Measurements from ENCODE around the gene UNC5C.

Gene UNC5C

GRCh38 chr4:95265814-95266740, 282.7 kb downstream of the UNC5C start:
- DNase-seq (ENCODE audit: low read depth) = no peak

GRCh38 chr4:95264843-95265242, 283.9 kb downstream of the UNC5C start:
- no peak for DNase-seq (ENCODE audit: low read depth)

GRCh38 chr4:95263960-95264359, 284.8 kb downstream of the UNC5C start:
- no peak for DNase-seq (ENCODE audit: low read depth)

GRCh38 chr4:95263391-95263790, 285.4 kb downstream of the UNC5C start:
- no peak for DNase-seq (ENCODE audit: low read depth)

GRCh38 chr4:95256108-95256835, 292.5 kb downstream of the UNC5C start:
- no peak for DNase-seq (ENCODE audit: low read depth)

- DNase-seq (ENCODE audit: low read depth) = no peak
These were observed 293.2 kb downstream of the UNC5C start for GRCh38 chr4:95255396-95256107.

GRCh38 chr4:95251568-95251967, 297.2 kb downstream of the UNC5C start:
- DNase-seq (ENCODE audit: low read depth) = no peak

GRCh38 chr4:95250544-95251137, 298.1 kb downstream of the UNC5C start:
- no peak for DNase-seq (ENCODE audit: low read depth)

- no peak for DNase-seq (ENCODE audit: low read depth)
These were observed 299.2 kb downstream of the UNC5C start for GRCh38 chr4:95249426-95250021.

- no peak for DNase-seq (ENCODE audit: low read depth)
These were observed 299.9 kb downstream of the UNC5C start for GRCh38 chr4:95248720-95249425.

GRCh38 chr4:95243892-95244291, 304.9 kb downstream of the UNC5C start:
- no peak for DNase-seq (ENCODE audit: low read depth)

- no peak for DNase-seq (ENCODE audit: low read depth)
These were observed 310.2 kb downstream of the UNC5C start for GRCh38 chr4:95238554-95238953.

GRCh38 chr4:95232358-95233156, 316.2 kb downstream of the UNC5C start:
- DNase-seq (ENCODE audit: low read depth) = no peak

- DNase-seq (ENCODE audit: low read depth) = no peak
These were observed 317.1 kb downstream of the UNC5C start for GRCh38 chr4:95231681-95232080.

GRCh38 chr4:95225849-95226248, 322.9 kb downstream of the UNC5C start:
- no peak for DNase-seq (ENCODE audit: low read depth)

GRCh38 chr4:95224402-95224801, 324.4 kb downstream of the UNC5C start:
- DNase-seq (ENCODE audit: low read depth) = no peak

- DNase-seq (ENCODE audit: low read depth) = no peak
These were observed 328.3 kb downstream of the UNC5C start for GRCh38 chr4:95220205-95221175.

GRCh38 chr4:95219109-95219508, 329.7 kb downstream of the UNC5C start:
- no peak for DNase-seq (ENCODE audit: low read depth)

GRCh38 chr4:95217197-95217596, 331.6 kb downstream of the UNC5C start:
- no peak for DNase-seq (ENCODE audit: low read depth)
